SU-DHL-6 (cell line): ENCODE results near the gene ARMH3.

Source experiments
- H2AFZ ChIP-seq: fragments of 200-600 bp; sonication (generic); 2 replicates; pipeline ENCODE4 v1.6.1; 2014; ENCODE audit warnings: low read depth, mild to moderate bottlenecking, moderate library complexity, mixed read lengths, antibody characterized with exemption, low read length; ENCODE audit not compliant: severe bottlenecking
- H3F3A ChIP-seq: fragments of 200-600 bp; shearing (Covaris generic); 2 replicates; pipeline ENCODE4 v1.6.0; 2016; ENCODE audit warnings: antibody characterized with exemption, mild to moderate bottlenecking; ENCODE audit not compliant: insufficient read depth
- H3K27ac ChIP-seq: fragments of 200-600 bp; sonication (generic); 2 replicates; pipeline ENCODE4 v1.5.1; 2016; ENCODE audit warnings: low read depth, mild to moderate bottlenecking, low read length, moderate library complexity, mixed read lengths
- H3K27me3 ChIP-seq: fragments of 200-600 bp; sonication (generic), shearing (Covaris generic); 2 replicates; pipeline ENCODE4 v1.6.0; 2014; ENCODE audit warnings: mild to moderate bottlenecking, low read length
- H3K36me3 ChIP-seq: fragments of 200-600 bp; sonication (generic); 2 replicates; pipeline ENCODE4 v1.6.1; 2014; ENCODE audit warnings: mild to moderate bottlenecking, low read length, mixed read lengths
- H3K4me2 ChIP-seq: fragments of 300-600, 200-600 bp; shearing (Covaris generic), sonication (generic); 2 replicates; pipeline ENCODE4 v1.6.0; 2014; ENCODE audit warnings: low read length, low read depth, mild to moderate bottlenecking; ENCODE audit not compliant: poor library complexity, severe bottlenecking
- H3K4me3 ChIP-seq: fragments of 200-600 bp; sonication (generic); 2 replicates; pipeline ENCODE4 v1.5.1; 2014; ENCODE audit warnings: antibody characterized with exemption, low read length, mild to moderate bottlenecking, mixed read lengths; ENCODE audit not compliant: insufficient read depth, poor library complexity, severe bottlenecking
- H3K79me2 ChIP-seq: fragments of 200-600 bp; sonication (generic); 2 replicates; pipeline ENCODE4 v1.6.1; 2014; ENCODE audit warnings: mild to moderate bottlenecking, low read length, moderate library complexity; ENCODE audit not compliant: insufficient read depth
- H3K9ac ChIP-seq: fragments of 200-600 bp; sonication (generic); 2 replicates; pipeline ENCODE4 v1.7.0; 2014; ENCODE audit warnings: mild to moderate bottlenecking, low read length
- H3K9me2 ChIP-seq: fragments of 200-600 bp; sonication (generic); replicated peaks from 2 replicates; pipeline ENCODE4 v1.6.1; 2014; ENCODE audit warnings: low read length; ENCODE audit not compliant: insufficient read depth
- H3K9me3 ChIP-seq: fragments of 200-600 bp; sonication (generic); 2 replicates; pipeline ENCODE4 v1.6.1; 2014; ENCODE audit warnings: low read length, mixed read lengths; ENCODE audit not compliant: insufficient read depth
- H4K20me1 ChIP-seq: fragments of 200-600 bp; sonication (generic); 2 replicates; pipeline ENCODE4 v1.6.1; 2014; ENCODE audit warnings: low read depth, mild to moderate bottlenecking, antibody characterized with exemption, low read length, moderate library complexity, mixed read lengths
- EZH2phosphoT487 ChIP-seq: fragments of 200-600 bp; sonication (generic), shearing (Covaris generic); conservative IDR thresholded peaks from 2 replicates; pipeline ENCODE4 v1.6.1; 2018; ENCODE audit warnings: mild to moderate bottlenecking, antibody characterized with exemption, low read length, moderate library complexity, mixed read lengths
- TF ChIP-seq, protein P1 (sequence below): fragments of 200-600 bp; sonication (generic); IDR thresholded peaks from one replicate; pipeline ENCODE4 v1.5.1; 2017; ENCODE audit warnings: antibody characterized with exemption, mild to moderate bottlenecking, low read length, moderate library complexity; ENCODE audit not compliant: insufficient read depth, poor library complexity, severe bottlenecking

Gene ARMH3

GRCh38 chr10:101997803-101998202 is 58.2 kb downstream of the ARMH3 start:
- H3K36me3 ChIP-seq: 0 out of 2 replicates have a peak, but pooled peaks cover 2% of the 10 kb centered on the region

DNA sequence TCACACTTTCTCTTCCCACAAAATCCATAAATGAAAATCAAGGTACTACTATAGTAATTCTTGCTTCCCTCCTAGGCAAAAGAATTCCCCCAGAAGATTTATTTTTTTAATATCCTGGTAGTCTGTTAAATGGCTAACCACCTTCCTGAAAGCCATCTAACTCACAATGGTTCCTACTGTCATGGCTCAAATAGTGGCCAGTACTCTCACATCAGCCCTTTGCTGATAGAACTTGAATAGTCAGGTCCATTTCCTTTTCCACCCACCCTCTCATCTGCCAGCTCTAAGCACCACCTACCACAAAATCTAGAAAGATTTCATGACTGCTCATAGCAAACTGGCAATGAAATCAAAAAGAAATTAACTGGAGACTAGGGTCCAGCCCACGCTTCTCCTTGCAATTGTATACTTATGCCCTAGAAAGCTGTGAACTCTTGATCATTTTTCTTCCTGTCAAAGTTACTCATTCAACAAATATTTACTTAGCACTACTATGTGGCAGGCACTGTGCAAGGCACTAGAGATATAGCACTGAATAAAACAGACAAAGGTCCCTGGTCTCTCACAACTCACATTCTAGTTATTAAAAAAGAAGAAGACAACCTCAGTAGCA is 60.4 kb downstream of the ARMH3 start:
- Histone ChIP-seq H3K9me2 (no peaks in the 10 kb centered on the region), H3F3A (no peaks in the 10 kb centered on the region), H3K27me3 (no peaks in the 10 kb centered on the region), H2AFZ (no peak overlapping the region), H3K27ac (no peak overlapping the region), H3K79me2 (no peaks in the 10 kb centered on the region), H3K4me2 (no peak overlapping the region), H3K9me3 (no peaks in the 10 kb centered on the region), H3K36me3 (peaks cover 4% of the 10 kb centered on the region; the same call in 1 of the 2 replicates), H3K9ac (no peak overlapping the region), H3K4me3 (no peak overlapping the region), H4K20me1 (no peaks in the 10 kb centered on the region)
- TF ChIP-seq, protein P1, sequence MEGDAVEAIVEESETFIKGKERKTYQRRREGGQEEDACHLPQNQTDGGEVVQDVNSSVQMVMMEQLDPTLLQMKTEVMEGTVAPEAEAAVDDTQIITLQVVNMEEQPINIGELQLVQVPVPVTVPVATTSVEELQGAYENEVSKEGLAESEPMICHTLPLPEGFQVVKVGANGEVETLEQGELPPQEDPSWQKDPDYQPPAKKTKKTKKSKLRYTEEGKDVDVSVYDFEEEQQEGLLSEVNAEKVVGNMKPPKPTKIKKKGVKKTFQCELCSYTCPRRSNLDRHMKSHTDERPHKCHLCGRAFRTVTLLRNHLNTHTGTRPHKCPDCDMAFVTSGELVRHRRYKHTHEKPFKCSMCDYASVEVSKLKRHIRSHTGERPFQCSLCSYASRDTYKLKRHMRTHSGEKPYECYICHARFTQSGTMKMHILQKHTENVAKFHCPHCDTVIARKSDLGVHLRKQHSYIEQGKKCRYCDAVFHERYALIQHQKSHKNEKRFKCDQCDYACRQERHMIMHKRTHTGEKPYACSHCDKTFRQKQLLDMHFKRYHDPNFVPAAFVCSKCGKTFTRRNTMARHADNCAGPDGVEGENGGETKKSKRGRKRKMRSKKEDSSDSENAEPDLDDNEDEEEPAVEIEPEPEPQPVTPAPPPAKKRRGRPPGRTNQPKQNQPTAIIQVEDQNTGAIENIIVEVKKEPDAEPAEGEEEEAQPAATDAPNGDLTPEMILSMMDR: no peak
- no peak for TF ChIP-seq EZH2phosphoT487

More at GRCh38 chr10:101997803-101998202, 58.2 kb downstream of the ARMH3 start:
- H3K9me3 ChIP-seq: no peaks in the 10 kb centered on the region
- no peaks in the 10 kb centered on the region for H3K79me2 ChIP-seq
- no peaks in the 10 kb centered on the region for H3K9me2 ChIP-seq
- H3F3A ChIP-seq: no peaks in the 10 kb centered on the region
- no peaks in the 10 kb centered on the region for H3K27me3 ChIP-seq
- H4K20me1 ChIP-seq: no peaks in the 10 kb centered on the region
- H3K9ac ChIP-seq: no peak overlapping the region
- no peak for TF ChIP-seq EZH2phosphoT487
- TF ChIP-seq, protein P1: no peak
- H3K4me2 ChIP-seq: no peak overlapping the region
- H3K4me3 ChIP-seq: no peak overlapping the region
- no peak overlapping the region for H3K27ac ChIP-seq
- H2AFZ ChIP-seq: no peak overlapping the region

DNA sequence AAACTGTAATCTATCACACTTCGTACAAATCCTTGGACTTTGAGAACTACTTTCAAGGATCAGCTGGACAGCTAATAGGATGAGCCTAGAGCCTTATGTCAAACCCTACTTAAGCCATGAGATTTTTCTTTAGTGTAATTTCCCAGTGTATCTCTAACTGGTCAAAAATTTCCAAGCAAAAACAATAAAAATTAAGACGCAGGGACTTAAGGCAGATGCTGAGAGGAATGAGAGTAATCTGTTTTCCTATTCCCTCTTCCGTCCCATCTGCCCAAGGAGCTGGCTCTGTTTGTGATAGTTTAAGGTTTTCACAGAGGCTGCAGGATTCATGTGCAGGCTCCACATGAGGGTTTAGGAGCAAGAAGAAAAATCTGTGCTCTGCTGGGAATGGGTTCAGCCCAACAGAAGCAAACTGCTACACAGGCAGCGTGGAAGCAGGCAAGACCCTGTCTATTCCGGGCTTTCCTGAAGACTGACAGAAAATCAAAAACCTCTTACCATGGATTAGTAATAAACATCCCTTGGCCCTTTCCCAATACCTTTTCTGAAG is 62.2 kb downstream of the ARMH3 start:
- Histone ChIP-seq H4K20me1 (no peaks in the 10 kb centered on the region), H3K36me3 (peaks cover 6% of the 10 kb centered on the region; the same call in 1 of the 2 replicates), H3K27ac (no peak overlapping the region)

More for the DNA sequence above, 62.2 kb downstream of the ARMH3 start:
- Histone ChIP-seq H3K27me3 (no peaks in the 10 kb centered on the region), H3F3A (no peaks in the 10 kb centered on the region), H3K9ac (no peak overlapping the region), H2AFZ (no peak overlapping the region), H3K4me3 (no peak overlapping the region), H3K9me3 (no peaks in the 10 kb centered on the region), H3K4me2 (no peak overlapping the region), H3K79me2 (no peaks in the 10 kb centered on the region), H3K9me2 (no peaks in the 10 kb centered on the region)
- no peak for TF ChIP-seq EZH2phosphoT487
- TF ChIP-seq, protein P1: no peak
